OCI-LY1 (cell line): ENCODE data around the gene CBX8.

ENCODE experiments used
- H2AFZ ChIP-seq: fragments of 200-600 bp; sonication (generic), shearing (Covaris generic); 2 replicates; pipeline ENCODE4 v1.6.0; 2014; ENCODE audit warnings: antibody characterized with exemption, mild to moderate bottlenecking, low read length
- H3F3A ChIP-seq: fragments of 200-600 bp; sonication (generic), shearing (Covaris generic); 2 replicates; pipeline ENCODE4 v1.6.0; 2014; ENCODE audit warnings: mild to moderate bottlenecking, antibody characterized with exemption, low read length, moderate library complexity; ENCODE audit not compliant: insufficient read depth
- H3K27ac ChIP-seq: fragments of 200-600 bp; sonication (generic); 2 replicates; pipeline ENCODE4 v1.5.1; 2014; ENCODE audit warnings: low read length, mixed run types, mild to moderate bottlenecking, low read depth; ENCODE audit not compliant: poor library complexity, severe bottlenecking
- H3K27me3 ChIP-seq: fragments of 200-600 bp; sonication (generic); 2 replicates; pipeline ENCODE4 v1.6.0; 2014; ENCODE audit warnings: antibody characterized with exemption, mild to moderate bottlenecking, low read length, moderate library complexity; ENCODE audit not compliant: insufficient read depth
- H3K36me3 ChIP-seq: fragments of 200-600 bp; sonication (generic); 2 replicates; pipeline ENCODE4 v1.6.1; 2014; ENCODE audit warnings: mild to moderate bottlenecking, antibody characterized with exemption, low read length, moderate library complexity, mixed read lengths; ENCODE audit not compliant: insufficient read depth
- H3K4me1 ChIP-seq: fragments of 200-600 bp; sonication (generic); 2 replicates; pipeline ENCODE4 v1.5.1; 2014; ENCODE audit warnings: mild to moderate bottlenecking, low read length, moderate library complexity; ENCODE audit not compliant: insufficient read depth, severe bottlenecking
- H3K4me2 ChIP-seq: fragments of 200-600 bp; sonication (generic), shearing (Covaris generic); 2 replicates; pipeline ENCODE4 v1.6.1; 2014; ENCODE audit warnings: low read length
- H3K4me3 ChIP-seq: fragments of 200-600 bp; sonication (generic); 2 replicates; pipeline ENCODE4 v1.5.1; 2014; ENCODE audit warnings: low read length, low read depth, mild to moderate bottlenecking, mixed read lengths; ENCODE audit not compliant: poor library complexity, severe bottlenecking
- H3K79me2 ChIP-seq: fragments of 200-600 bp; shearing (Covaris generic); 2 replicates; pipeline ENCODE4 v1.6.1; 2016; ENCODE audit warnings: mixed run types, low read length, mixed read lengths; ENCODE audit not compliant: insufficient read depth
- H3K9ac ChIP-seq: fragments of 200-600 bp; sonication (generic), shearing (Covaris generic); 2 replicates; pipeline ENCODE4 v1.6.1; 2014; ENCODE audit warnings: mild to moderate bottlenecking, low read length, mixed read lengths
- H3K9me2 ChIP-seq: fragments of 200-600 bp; sonication (generic), shearing (Covaris generic); 2 replicates; pipeline ENCODE4 v1.6.1; 2014; ENCODE audit warnings: low read depth, mild to moderate bottlenecking, low read length, mixed read lengths
- H3K9me3 ChIP-seq: fragments of 200-600 bp; shearing (Covaris generic); 2 replicates; pipeline ENCODE4 v1.6.1; 2014; ENCODE audit warnings: low read length, mixed read lengths
- H4K20me1 ChIP-seq: fragments of 200-600 bp; sonication (generic), shearing (Covaris generic); 2 replicates; pipeline ENCODE4 v1.6.0; 2016; ENCODE audit warnings: mild to moderate bottlenecking, low read length; ENCODE audit not compliant: insufficient read depth
- EZH2 ChIP-seq: fragments of 200-600 bp; sonication (generic), shearing (Covaris generic); IDR thresholded peaks from 2 replicates; pipeline ENCODE4 v1.8.0; 2017; ENCODE audit warnings: borderline replicate concordance, mixed run types, mild to moderate bottlenecking, antibody characterized with exemption, low read length, moderate library complexity, mixed read lengths
- TF ChIP-seq, protein P1 (sequence below): fragments of 200-600 bp; sonication (generic), shearing (Covaris generic); IDR thresholded peaks from 2 replicates; pipeline ENCODE4 v1.5.1; 2017; ENCODE audit warnings: mild to moderate bottlenecking, antibody characterized with exemption, low read length, moderate library complexity, mixed read lengths

Gene CBX8

DNA sequence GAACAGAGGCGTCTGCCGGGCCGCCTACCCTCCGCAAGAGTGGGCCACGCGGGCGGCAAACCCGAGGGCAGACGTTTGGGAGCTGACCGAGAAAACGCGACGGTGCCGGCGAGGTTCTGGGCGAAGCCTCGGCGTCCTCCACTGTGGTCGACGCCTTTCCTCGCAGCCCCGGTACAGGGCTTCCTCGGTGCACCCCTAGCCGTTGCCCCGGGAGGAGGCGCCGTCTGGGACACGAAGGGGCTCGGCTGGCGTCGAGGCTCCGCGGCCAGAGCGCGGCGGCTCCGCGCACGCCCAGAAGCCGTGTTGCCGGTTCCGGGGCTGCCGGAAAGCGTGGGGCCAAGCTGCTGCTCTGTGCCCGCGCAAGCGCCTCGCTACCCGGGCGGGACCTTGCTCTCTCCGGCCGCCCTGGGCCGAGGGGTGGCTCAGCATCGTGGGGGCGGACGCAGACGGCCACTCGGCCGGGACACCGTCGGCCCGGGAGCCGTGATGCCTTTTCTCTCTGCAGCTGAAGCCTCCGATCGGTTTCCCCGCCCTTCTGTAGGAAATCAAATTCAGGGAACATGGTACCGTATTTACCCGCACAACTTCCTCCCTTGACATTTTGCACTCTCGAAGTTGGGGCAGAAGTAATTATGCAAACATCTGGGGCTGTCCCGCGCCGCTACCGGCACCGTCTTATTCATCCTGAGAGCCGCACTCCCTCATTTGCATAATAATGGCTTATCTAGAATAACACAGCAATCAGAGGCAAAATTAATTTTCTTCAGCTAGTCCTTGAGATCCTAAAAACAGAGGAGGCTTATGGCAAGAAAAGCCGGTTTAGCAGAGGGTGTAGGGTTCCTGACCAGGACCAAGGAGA is 7.3 kb upstream of the CBX8 start:
- peaks cover 42% of the 10 kb centered on the region for H3K4me1 ChIP-seq
- no peak overlapping the region for H2AFZ ChIP-seq
- peak overlapping the region; percentile 24 for H3K27ac ChIP-seq
- peaks cover 6% of the 10 kb centered on the region for H3K27me3 ChIP-seq
- no peaks in the 10 kb centered on the region for H3K79me2 ChIP-seq
- no peaks in the 10 kb centered on the region for H4K20me1 ChIP-seq
- TF ChIP-seq, protein P1, sequence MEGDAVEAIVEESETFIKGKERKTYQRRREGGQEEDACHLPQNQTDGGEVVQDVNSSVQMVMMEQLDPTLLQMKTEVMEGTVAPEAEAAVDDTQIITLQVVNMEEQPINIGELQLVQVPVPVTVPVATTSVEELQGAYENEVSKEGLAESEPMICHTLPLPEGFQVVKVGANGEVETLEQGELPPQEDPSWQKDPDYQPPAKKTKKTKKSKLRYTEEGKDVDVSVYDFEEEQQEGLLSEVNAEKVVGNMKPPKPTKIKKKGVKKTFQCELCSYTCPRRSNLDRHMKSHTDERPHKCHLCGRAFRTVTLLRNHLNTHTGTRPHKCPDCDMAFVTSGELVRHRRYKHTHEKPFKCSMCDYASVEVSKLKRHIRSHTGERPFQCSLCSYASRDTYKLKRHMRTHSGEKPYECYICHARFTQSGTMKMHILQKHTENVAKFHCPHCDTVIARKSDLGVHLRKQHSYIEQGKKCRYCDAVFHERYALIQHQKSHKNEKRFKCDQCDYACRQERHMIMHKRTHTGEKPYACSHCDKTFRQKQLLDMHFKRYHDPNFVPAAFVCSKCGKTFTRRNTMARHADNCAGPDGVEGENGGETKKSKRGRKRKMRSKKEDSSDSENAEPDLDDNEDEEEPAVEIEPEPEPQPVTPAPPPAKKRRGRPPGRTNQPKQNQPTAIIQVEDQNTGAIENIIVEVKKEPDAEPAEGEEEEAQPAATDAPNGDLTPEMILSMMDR = no peak
- no peak for TF ChIP-seq EZH2
- peak overlapping the region; percentile 69 for H3K4me2 ChIP-seq
- no peaks in the 10 kb centered on the region for H3K36me3 ChIP-seq
- H3K9ac ChIP-seq = peak overlapping the region; percentile 53
- no peaks in the 10 kb centered on the region for H3K9me3 ChIP-seq
- H3F3A ChIP-seq = no peaks in the 10 kb centered on the region
- no peaks in the 10 kb centered on the region for H3K9me2 ChIP-seq
- H3K4me3 ChIP-seq = peak overlapping the region; percentile 57

DNA sequence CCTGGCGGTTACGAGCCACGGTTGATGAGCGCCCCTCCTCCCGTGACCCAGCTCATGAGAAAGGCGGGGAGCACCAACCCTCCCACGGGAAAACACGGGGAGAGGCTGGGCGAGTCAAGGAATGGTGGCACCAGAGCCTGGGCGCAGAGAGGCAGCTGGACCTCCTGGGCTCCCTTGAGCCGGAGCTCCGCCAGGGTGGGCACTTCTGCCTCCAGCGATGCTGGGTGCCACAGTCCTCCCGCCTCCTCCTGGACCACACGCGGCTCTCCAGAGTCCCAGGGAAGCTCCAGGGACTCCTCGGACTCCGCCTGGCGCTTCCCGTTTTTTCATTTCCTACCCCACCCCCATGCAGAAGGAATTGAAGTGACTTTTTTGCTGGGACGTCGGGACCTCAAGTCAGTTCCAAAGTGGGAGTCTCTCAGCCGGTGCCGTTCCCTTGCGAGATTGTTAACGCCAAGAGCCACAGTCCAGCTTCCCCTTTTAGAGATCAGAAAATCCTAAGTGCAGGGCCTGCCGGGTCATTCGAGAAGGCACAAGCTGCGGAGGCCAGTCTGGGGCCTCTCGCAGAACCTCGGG is 6.6 kb upstream of the CBX8 start:
- no peaks in the 10 kb centered on the region for H3K79me2 ChIP-seq
- H3K9ac ChIP-seq = no peak overlapping the region
- no peak overlapping the region for H3K27ac ChIP-seq
- TF ChIP-seq, protein P1 = no peak
- no peak for TF ChIP-seq EZH2
- no peaks in the 10 kb centered on the region for H4K20me1 ChIP-seq
- H3K4me1 ChIP-seq = peaks cover 42% of the 10 kb centered on the region
- H3K4me3 ChIP-seq = peak overlapping the region; percentile 57
- no peaks in the 10 kb centered on the region for H3K9me2 ChIP-seq
- H3K9me3 ChIP-seq = no peaks in the 10 kb centered on the region
- H3K36me3 ChIP-seq = no peaks in the 10 kb centered on the region
- no peak overlapping the region for H2AFZ ChIP-seq
- peaks cover 6% of the 10 kb centered on the region for H3K27me3 ChIP-seq
- H3F3A ChIP-seq = no peaks in the 10 kb centered on the region
- H3K4me2 ChIP-seq = peak overlapping the region; percentile 69; the same call in 1 of the 2 replicates

DNA sequence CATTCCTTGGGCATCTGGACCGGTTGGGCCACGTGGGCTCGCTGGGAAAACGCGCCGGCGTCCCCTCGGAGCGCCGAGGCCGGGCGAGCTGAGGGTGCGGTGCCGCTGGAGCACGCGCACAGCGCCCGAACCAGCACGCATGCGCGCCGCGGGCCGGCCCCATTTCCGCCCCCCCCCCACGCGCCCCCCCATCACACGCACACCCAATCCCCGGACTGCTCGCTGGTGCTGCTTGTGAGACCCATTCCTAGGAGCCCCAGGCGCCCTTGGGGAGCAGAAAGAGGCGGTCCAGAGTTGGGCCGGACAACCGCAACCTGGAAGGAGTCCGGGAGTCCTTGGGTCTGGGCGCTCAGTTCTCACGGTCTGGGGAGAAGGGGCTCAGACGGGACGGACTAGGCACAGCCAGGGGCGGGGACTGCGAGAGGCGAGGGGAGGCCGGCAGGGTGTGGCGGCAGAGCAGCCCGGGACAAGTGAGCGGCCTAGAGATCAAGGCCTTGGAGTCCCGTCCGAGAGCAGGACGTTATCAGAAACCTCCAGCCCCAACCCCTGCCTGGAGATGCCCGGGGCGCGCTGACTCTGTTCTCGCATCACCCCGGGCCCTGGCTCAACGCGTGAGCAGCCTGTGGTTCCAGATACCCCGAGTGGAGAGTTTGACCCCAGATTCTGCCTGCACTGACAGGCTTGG is 6.0 kb upstream of the CBX8 start:
- peaks cover 6% of the 10 kb centered on the region for H3K27me3 ChIP-seq
- H2AFZ ChIP-seq = no peak overlapping the region
- no peak overlapping the region for H3K9ac ChIP-seq
- H3F3A ChIP-seq = no peaks in the 10 kb centered on the region
- TF ChIP-seq, protein P1 = no peak
- TF ChIP-seq EZH2 = no peak
- no peaks in the 10 kb centered on the region for H3K9me2 ChIP-seq
- H3K4me1 ChIP-seq = peaks cover 48% of the 10 kb centered on the region
- H3K4me2 ChIP-seq = no peak overlapping the region
- no peak overlapping the region for H3K27ac ChIP-seq
- no peaks in the 10 kb centered on the region for H3K9me3 ChIP-seq
- no peaks in the 10 kb centered on the region for H4K20me1 ChIP-seq
- no peaks in the 10 kb centered on the region for H3K79me2 ChIP-seq
- H3K36me3 ChIP-seq = no peaks in the 10 kb centered on the region
- no peak overlapping the region for H3K4me3 ChIP-seq
